PC-9 (cell line): ENCODE data around the gene DHRS4. TPM values are rescaled to one million over a fixed set of nuclear protein-coding genes. Genes with fewer than 3 reads are reported as not detected.
"Not testable (repeated sequence)": the region's sequence is repeated elsewhere in the genome, so short reads cannot be mapped to it uniquely, and the experiment has no call there.

Source experiments
- BruUV-seq: library from RNA; stranded (reverse); fragments of 400-500 nt; replicated peaks from 2 replicates; lab custom pipeline; 2021; lab: Mats Ljungman, UMichigan
- CTCF ChIA-PET: fragments of 300-600 bp; sonication (Branson Sonifier 250); formaldehyde crosslinking; loops from one replicate; lab custom pipeline; 2022; ENCODE audit warnings: antibody characterized with exemption; lab: Charles Lee
- POLR2A ChIA-PET: fragments of 300-600 bp; sonication (Branson Sonifier 250); formaldehyde crosslinking; loops from one replicate; lab custom pipeline; 2022; ENCODE audit warnings: antibody characterized with exemption; ENCODE audit not compliant: unreplicated experiment; lab: Charles Lee
- DNase-seq, 2 experiments: peaks; one replicate each; pipeline versions ENCODE4 v3.0.0 to v3.0.0-alpha.2; 2015 to 2022; ENCODE audit warnings: mixed read lengths in 1 of 2
- H2AFZ ChIP-seq: fragments of 200-600 bp; sonication (generic); 2 replicates; pipeline ENCODE4 v1.8.1; 2017; ENCODE audit warnings: antibody characterized with exemption
- H3F3A ChIP-seq: fragments of 200-600 bp; sonication (generic); 2 replicates; pipeline ENCODE4 v1.8.1; 2017; ENCODE audit warnings: antibody characterized with exemption, mild to moderate bottlenecking, low read depth; ENCODE audit not compliant: insufficient read depth
- H3K27ac ChIP-seq: fragments of 200-600 bp; sonication (generic); 2 replicates; pipeline ENCODE4 v1.6.1; 2016; ENCODE audit warnings: mixed run types
- H3K27me3 ChIP-seq: fragments of 200-600 bp; sonication (generic); 2 replicates; pipeline ENCODE4 v1.6.1; 2016; ENCODE audit warnings: low read depth, mixed run types; ENCODE audit not compliant: insufficient read depth
- H3K36me3 ChIP-seq: fragments of 200-600 bp; sonication (generic); 2 replicates; pipeline ENCODE4 v1.6.1; 2016; ENCODE audit warnings: low read depth, mixed run types
- H3K4me1 ChIP-seq: fragments of 200-600 bp; sonication (generic); replicated peaks from 2 replicates; pipeline ENCODE4 v1.6.1; 2016; ENCODE audit warnings: mixed run types; ENCODE audit not compliant: insufficient read depth
- H3K4me2 ChIP-seq: fragments of 200-600 bp; sonication (generic); 2 replicates; pipeline ENCODE4 v1.6.1; 2017; ENCODE audit warnings: mixed run types
- H3K4me3 ChIP-seq: fragments of 200-600 bp; sonication (generic); 2 replicates; pipeline ENCODE4 v1.6.1; 2016; ENCODE audit warnings: mixed run types
- H3K79me2 ChIP-seq: fragments of 200-600 bp; sonication (generic); 2 replicates; pipeline ENCODE4 v1.6.1; 2017; ENCODE audit warnings: low read depth, mixed run types
- H3K9me2 ChIP-seq: fragments of 200-600 bp; sonication (generic); 2 replicates; pipeline ENCODE4 v1.8.1; 2017; ENCODE audit warnings: mild to moderate bottlenecking; ENCODE audit not compliant: insufficient read depth
- H3K9me3 ChIP-seq: fragments of 200-600 bp; sonication (generic); 2 replicates; pipeline ENCODE4 v1.8.1; 2016; ENCODE audit warnings: low read depth; ENCODE audit not compliant: insufficient read depth
- H4K20me1 ChIP-seq: fragments of 200-600 bp; sonication (generic); 2 replicates; pipeline ENCODE4 v1.8.1; 2017; ENCODE audit not compliant: insufficient read depth
- intact Hi-C: fragments of 100-400 bp; cut with micrococcal nuclease; formaldehyde crosslinking; loops from one replicate; pipeline ENCODE4 v1.10.0; 2022; ENCODE audit not compliant: unreplicated experiment
- total RNA-seq: library from RNA; stranded (reverse); gene quantifications from 2 replicates; pipeline ENCODE4 v1.2.3, GENCODE V29; 2021

The DHRS4 gene
- total RNA-seq, 1 experiment from 2014 or later = 17.6 TPM

- H3K4me2 ChIP-seq, H3K4me3 ChIP-seq, intact Hi-C loops, POLR2A ChIA-PET, DNase-seq, BruUV-seq, H2AFZ ChIP-seq, H3K79me2 ChIP-seq, CTCF ChIA-PET, H3F3A ChIP-seq, H3K9me3 ChIP-seq, H4K20me1 ChIP-seq, H3K9me2 ChIP-seq, H3K27me3 ChIP-seq, H3K4me1 ChIP-seq, H3K27ac ChIP-seq, H3K36me3 ChIP-seq: not testable (repeated sequence)
Observed at GRCh38 chr14:23996009-23996408, 42.4 kb downstream of the DHRS4 start.

- intact Hi-C loops, H3K27ac ChIP-seq, H3K36me3 ChIP-seq, BruUV-seq, H2AFZ ChIP-seq, H3K9me2 ChIP-seq, H3K9me3 ChIP-seq, DNase-seq, H3K4me2 ChIP-seq, H3K79me2 ChIP-seq, H3K4me3 ChIP-seq, POLR2A ChIA-PET, H3K27me3 ChIP-seq, H4K20me1 ChIP-seq, H3K4me1 ChIP-seq, H3F3A ChIP-seq, CTCF ChIA-PET: not testable (repeated sequence)
Observed at GRCh38 chr14:23996825-23997224, 43.3 kb downstream of the DHRS4 start.

- H3K9me2 ChIP-seq, H3K27me3 ChIP-seq, CTCF ChIA-PET, H3K4me2 ChIP-seq, H3K4me1 ChIP-seq, H3F3A ChIP-seq, H2AFZ ChIP-seq, DNase-seq, H3K27ac ChIP-seq, H3K9me3 ChIP-seq, H3K4me3 ChIP-seq, H4K20me1 ChIP-seq, BruUV-seq, H3K36me3 ChIP-seq, POLR2A ChIA-PET, H3K79me2 ChIP-seq, intact Hi-C loops: not testable (repeated sequence)
Observed at GRCh38 chr14:23999640-24000039, 46.1 kb downstream of the DHRS4 start.

DNA sequence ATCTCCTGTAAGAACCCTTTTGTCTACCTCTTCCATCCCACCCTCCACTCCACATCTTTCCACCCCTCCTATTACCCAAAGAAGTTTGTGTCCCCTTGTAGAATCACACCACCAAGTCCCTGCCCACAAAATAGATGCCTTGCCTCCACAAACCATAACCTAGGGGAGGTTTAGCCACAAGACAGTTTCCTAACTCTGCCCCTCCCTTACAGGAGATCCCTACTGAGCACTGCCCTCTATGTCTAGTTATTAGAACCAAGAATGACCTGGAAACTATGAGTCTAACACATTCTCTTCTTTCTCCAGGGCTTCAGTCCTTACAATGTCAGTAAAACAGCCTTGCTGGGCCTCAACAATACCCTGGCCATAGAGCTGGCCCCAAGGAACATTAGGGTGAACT lies 47.5 kb downstream of the DHRS4 start:
- CTCF ChIA-PET, H2AFZ ChIP-seq, H3K27me3 ChIP-seq, H3F3A ChIP-seq, H3K4me1 ChIP-seq, H3K9me3 ChIP-seq, H3K36me3 ChIP-seq, intact Hi-C loops, POLR2A ChIA-PET, H3K4me3 ChIP-seq, H4K20me1 ChIP-seq, H3K9me2 ChIP-seq, DNase-seq, BruUV-seq, H3K4me2 ChIP-seq, H3K79me2 ChIP-seq, H3K27ac ChIP-seq: not testable (repeated sequence)

DNA sequence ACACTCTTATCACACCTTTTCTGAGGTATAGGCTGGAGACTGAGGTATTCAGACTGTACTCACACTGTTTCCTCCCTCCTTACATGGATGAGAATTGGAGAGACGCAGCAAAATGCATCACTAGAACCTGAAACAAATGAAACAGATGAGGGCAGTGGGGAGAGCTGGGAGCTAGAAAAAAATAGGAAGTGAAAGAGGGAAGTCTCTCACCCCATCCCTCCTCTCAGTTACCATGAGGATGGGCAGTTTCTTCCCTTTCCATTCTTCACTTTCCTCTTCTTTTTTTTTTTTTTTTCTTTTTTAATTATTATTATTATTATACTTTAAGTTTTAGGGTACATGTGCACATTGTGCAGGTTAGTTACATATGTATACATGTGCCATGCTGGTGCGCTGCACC lies 48.1 kb downstream of the DHRS4 start:
- H3K27ac ChIP-seq, H3F3A ChIP-seq, H3K9me3 ChIP-seq, POLR2A ChIA-PET, H3K4me3 ChIP-seq, H3K4me2 ChIP-seq, CTCF ChIA-PET, H3K36me3 ChIP-seq, H4K20me1 ChIP-seq, H3K4me1 ChIP-seq, BruUV-seq, H3K79me2 ChIP-seq, H3K9me2 ChIP-seq, H3K27me3 ChIP-seq, intact Hi-C loops, H2AFZ ChIP-seq, DNase-seq: not testable (repeated sequence)

- POLR2A ChIA-PET, H3K9me3 ChIP-seq, H2AFZ ChIP-seq, BruUV-seq, H3K9me2 ChIP-seq, DNase-seq, intact Hi-C loops, H3K36me3 ChIP-seq, H3K4me1 ChIP-seq, CTCF ChIA-PET, H3F3A ChIP-seq, H3K79me2 ChIP-seq, H3K27me3 ChIP-seq, H3K27ac ChIP-seq, H4K20me1 ChIP-seq: not testable (repeated sequence)
- Histone ChIP-seq H3K4me2 (peak overlapping the region; percentile 70), H3K4me3 (peak overlapping the region; percentile 51; the same call in 1 of the 2 replicates)
Observed at GRCh38 chr14:24006471-24006816, 52.9 kb downstream of the DHRS4 start.

DNA sequence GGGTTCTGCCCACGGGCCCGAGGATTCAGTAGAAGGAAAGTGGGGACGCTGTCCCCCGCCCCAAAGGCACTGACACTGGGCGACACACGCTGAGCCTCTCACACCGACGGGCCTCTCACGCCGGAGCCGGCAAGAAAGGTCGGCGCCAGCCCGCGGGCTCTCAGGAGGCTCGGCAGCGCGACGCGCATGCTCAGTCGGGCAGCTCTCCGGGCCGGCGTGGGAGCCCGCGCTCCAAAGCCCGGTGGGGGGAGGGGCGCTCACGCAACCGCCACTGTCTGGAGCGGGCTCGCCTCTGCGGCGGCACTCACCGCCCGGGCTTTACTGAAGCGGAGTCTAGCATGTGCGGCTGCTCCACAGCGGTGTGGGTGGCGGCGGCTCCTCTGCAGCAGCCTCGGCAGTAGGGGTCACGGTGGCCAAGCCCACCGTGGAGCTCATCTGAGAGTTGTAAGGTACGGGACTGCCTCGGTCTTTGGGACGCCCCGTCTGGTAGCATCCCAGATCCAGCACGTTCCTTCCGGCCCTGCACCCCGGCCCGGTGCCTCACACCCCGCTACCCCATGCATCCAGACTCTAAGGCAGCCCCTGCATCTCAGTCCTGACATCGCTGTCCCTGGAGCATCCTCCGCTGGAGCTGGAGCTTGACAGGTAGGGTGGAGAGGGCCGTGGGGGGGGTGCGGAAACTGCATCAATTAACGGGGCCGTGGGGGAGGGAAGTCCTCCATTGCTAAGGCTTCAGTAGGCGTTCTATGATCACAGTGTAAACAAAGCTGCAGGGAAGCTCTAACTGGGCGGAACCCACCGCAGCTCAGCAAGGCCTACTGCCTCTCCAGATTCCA lies 53.5 kb downstream of the DHRS4 start:
- DNase-seq = peak in 1 of 2 experiments; percentile 37
- H3K9me3 ChIP-seq, CTCF ChIA-PET, H3K36me3 ChIP-seq, intact Hi-C loops, H3K27ac ChIP-seq, H3F3A ChIP-seq, H3K79me2 ChIP-seq, H2AFZ ChIP-seq, H4K20me1 ChIP-seq, H3K4me1 ChIP-seq, H3K9me2 ChIP-seq, H3K27me3 ChIP-seq, POLR2A ChIA-PET, BruUV-seq: not testable (repeated sequence)
- Histone ChIP-seq H3K4me3 (peak overlapping the region; percentile 51; the same call in 1 of the 2 replicates), H3K4me2 (peak overlapping the region; percentile 70)
